ENCODE measurements around the gene MTA3.

The MTA3 gene

GRCh38 chr2:42768706-42769256, 200.3 kb downstream of the MTA3 start:
- Histone ChIP-seq H3K9ac (ENCODE audit: low read depth, low read length) (no peak overlapping the region), H3K9me3 (ENCODE audit: control insufficient read depth, insufficient read depth, low read length) (no peaks in the 10 kb centered on the region), H3K4me1 (ENCODE audit: insufficient read depth, low read length) (peaks cover 4% of the 10 kb centered on the region; the same call in 1 of the 2 replicates), H3K36me3 (ENCODE audit: insufficient read depth, low read length) (no peaks in the 10 kb centered on the region)

- no peaks in the 10 kb centered on the region for H3K36me3 ChIP-seq (ENCODE audit: insufficient read depth, low read length)
- no peaks in the 10 kb centered on the region for H3K9me3 ChIP-seq (ENCODE audit: control insufficient read depth, insufficient read depth, low read length)
- H3K9ac ChIP-seq (ENCODE audit: low read depth, low read length): no peak overlapping the region
- H3K4me1 ChIP-seq (ENCODE audit: insufficient read depth, low read length): peaks cover 8% of the 10 kb centered on the region; the same call in 1 of the 2 replicates
Measured at GRCh38 chr2:42769583-42770287, 201.3 kb downstream of the MTA3 start.

DNA sequence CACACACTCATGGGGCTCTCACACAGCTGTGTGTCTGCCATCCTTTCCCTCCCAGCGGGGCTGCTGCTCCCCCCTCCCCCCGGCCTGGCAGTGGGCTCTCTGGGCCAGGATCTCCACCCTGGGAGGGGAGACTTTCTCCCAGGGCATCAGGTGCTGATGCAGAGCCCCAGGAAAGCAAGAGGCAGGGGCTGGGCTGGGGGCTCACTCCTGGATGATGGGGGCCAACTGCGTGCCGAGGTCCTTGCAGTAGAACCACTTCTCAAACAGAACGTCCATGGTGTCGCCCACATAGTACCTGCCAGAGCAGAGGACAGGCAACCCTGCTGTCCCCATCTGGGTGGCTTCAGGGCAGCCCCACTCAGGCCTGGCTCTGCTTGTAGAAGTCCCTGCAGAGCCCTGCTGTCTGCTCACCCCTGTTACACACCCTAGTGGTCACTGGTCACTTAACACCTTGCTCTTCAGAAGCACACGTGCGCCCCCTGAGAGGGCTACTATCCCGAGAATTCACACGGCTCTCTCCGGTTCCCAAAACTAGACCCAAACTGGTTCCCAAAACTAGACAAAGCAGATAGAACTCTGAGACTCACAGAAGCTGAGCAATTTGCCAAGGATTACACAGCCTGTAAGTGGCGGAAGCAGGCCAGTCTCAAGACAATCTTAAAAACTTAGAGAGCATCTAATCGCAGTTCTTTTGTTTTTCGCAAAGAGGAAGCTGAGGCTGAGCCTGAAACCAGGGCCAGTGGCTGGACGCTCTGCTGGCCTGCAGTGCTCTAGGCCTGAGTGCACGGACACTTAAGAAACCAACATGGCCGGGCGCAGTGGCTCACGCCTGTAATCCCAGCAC, 202.1 kb downstream of the MTA3 start:
- H3K4me1 ChIP-seq (ENCODE audit: insufficient read depth, low read length): peaks cover 8% of the 10 kb centered on the region; the same call in 1 of the 2 replicates
- no peaks in the 10 kb centered on the region for H3K9me3 ChIP-seq (ENCODE audit: control insufficient read depth, insufficient read depth, low read length)
- no peak overlapping the region for H3K9ac ChIP-seq (ENCODE audit: low read depth, low read length)
- H3K36me3 ChIP-seq (ENCODE audit: insufficient read depth, low read length): no peaks in the 10 kb centered on the region

GRCh38 chr2:42771546-42772153, 203.2 kb downstream of the MTA3 start:
- Histone ChIP-seq H3K9me3 (ENCODE audit: control insufficient read depth, insufficient read depth, low read length) (no peaks in the 10 kb centered on the region), H3K36me3 (ENCODE audit: insufficient read depth, low read length) (no peaks in the 10 kb centered on the region), H3K9ac (ENCODE audit: low read depth, low read length) (no peak overlapping the region), H3K4me1 (ENCODE audit: insufficient read depth, low read length) (peaks cover 8% of the 10 kb centered on the region; the same call in 1 of the 2 replicates)

DNA sequence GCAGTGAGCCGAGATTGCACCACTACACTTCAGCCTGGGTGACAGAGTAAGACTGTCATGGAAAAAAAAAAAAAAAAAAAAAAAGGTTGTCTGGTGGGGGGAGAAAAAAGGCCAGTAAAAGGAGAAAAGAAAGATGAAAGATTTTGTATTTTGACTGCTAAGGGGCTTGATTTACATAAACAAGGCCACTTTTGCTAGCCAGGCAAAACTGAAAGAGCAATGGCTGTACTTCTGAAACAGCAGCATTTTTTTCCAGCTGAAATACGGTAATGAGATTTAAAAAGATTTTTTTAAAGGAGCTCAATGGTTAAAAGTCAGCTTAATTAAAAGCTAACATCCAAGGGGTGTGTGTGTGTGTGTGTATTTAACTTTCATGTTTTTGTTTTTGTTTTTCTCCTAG, 206.8 kb downstream of the MTA3 start:
- Histone ChIP-seq H3K4me1 (ENCODE audit: insufficient read depth, low read length) (peaks cover 8% of the 10 kb centered on the region; the same call in 1 of the 2 replicates), H3K9me3 (ENCODE audit: control insufficient read depth, insufficient read depth, low read length) (peaks cover 2% of the 10 kb centered on the region; the same call in 1 of the 2 replicates), H3K36me3 (ENCODE audit: insufficient read depth, low read length) (no peaks in the 10 kb centered on the region), H3K9ac (ENCODE audit: low read depth, low read length) (no peak overlapping the region)

- peaks cover 8% of the 10 kb centered on the region; the same call in 1 of the 2 replicates for H3K4me1 ChIP-seq (ENCODE audit: insufficient read depth, low read length)
- no peaks in the 10 kb centered on the region for H3K36me3 ChIP-seq (ENCODE audit: insufficient read depth, low read length)
- H3K9ac ChIP-seq (ENCODE audit: low read depth, low read length): no peak overlapping the region
- peaks cover 2% of the 10 kb centered on the region; the same call in 1 of the 2 replicates for H3K9me3 ChIP-seq (ENCODE audit: control insufficient read depth, insufficient read depth, low read length)
Measured at GRCh38 chr2:42775810-42776209, 207.4 kb downstream of the MTA3 start.

- H3K9ac ChIP-seq (ENCODE audit: low read depth, low read length): no peak overlapping the region
- peaks cover 5% of the 10 kb centered on the region for H3K9me3 ChIP-seq (ENCODE audit: control insufficient read depth, insufficient read depth, low read length)
- H3K36me3 ChIP-seq (ENCODE audit: insufficient read depth, low read length): no peaks in the 10 kb centered on the region
- H3K4me1 ChIP-seq (ENCODE audit: insufficient read depth, low read length): peaks cover 6% of the 10 kb centered on the region; the same call in 1 of the 2 replicates
Measured at GRCh38 chr2:42777883-42778805, 209.7 kb downstream of the MTA3 start.

DNA sequence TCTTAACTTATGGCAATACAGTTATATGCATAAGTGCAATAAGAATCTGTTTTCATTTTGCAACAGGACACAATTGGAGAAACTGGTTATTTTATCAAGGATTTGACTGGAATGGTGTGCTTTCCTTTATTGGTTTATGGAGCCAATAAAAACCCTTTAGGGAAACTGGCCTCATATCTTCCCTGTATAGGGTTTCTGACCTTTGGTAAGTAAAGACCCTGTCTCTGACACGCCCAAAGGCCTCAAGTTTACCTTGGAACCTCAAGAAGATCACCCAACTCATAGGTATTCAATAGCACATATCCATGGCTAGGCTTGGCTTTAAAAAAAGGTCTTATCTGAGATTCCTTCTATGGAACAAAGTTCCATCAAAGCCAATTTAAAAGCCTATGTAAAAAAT, 212.7 kb downstream of the MTA3 start:
- Histone ChIP-seq H3K9me3 (ENCODE audit: control insufficient read depth, insufficient read depth, low read length) (peaks cover 5% of the 10 kb centered on the region), H3K9ac (ENCODE audit: low read depth, low read length) (no peak overlapping the region), H3K36me3 (ENCODE audit: insufficient read depth, low read length) (no peaks in the 10 kb centered on the region), H3K4me1 (ENCODE audit: insufficient read depth, low read length) (no peaks in the 10 kb centered on the region)

- Histone ChIP-seq H3K9ac (ENCODE audit: low read depth, low read length) (no peak overlapping the region), H3K36me3 (ENCODE audit: insufficient read depth, low read length) (no peaks in the 10 kb centered on the region), H3K4me1 (ENCODE audit: insufficient read depth, low read length) (no peaks in the 10 kb centered on the region), H3K9me3 (ENCODE audit: control insufficient read depth, insufficient read depth, low read length) (peaks cover 4% of the 10 kb centered on the region)
Measured at GRCh38 chr2:42783511-42783910, 215.1 kb downstream of the MTA3 start.

- no peaks in the 10 kb centered on the region for H3K36me3 ChIP-seq (ENCODE audit: insufficient read depth, low read length)
- H3K9ac ChIP-seq (ENCODE audit: low read depth, low read length): no peak overlapping the region
- H3K9me3 ChIP-seq (ENCODE audit: control insufficient read depth, insufficient read depth, low read length): peaks cover 3% of the 10 kb centered on the region
- no peaks in the 10 kb centered on the region for H3K4me1 ChIP-seq (ENCODE audit: insufficient read depth, low read length)
Measured at GRCh38 chr2:42784204-42784880, 215.9 kb downstream of the MTA3 start.

GRCh38 chr2:42786561-42787345, 218.3 kb downstream of the MTA3 start:
- H3K9ac ChIP-seq (ENCODE audit: low read depth, low read length): no peak overlapping the region
- H3K4me1 ChIP-seq (ENCODE audit: insufficient read depth, low read length): no peaks in the 10 kb centered on the region

DNA sequence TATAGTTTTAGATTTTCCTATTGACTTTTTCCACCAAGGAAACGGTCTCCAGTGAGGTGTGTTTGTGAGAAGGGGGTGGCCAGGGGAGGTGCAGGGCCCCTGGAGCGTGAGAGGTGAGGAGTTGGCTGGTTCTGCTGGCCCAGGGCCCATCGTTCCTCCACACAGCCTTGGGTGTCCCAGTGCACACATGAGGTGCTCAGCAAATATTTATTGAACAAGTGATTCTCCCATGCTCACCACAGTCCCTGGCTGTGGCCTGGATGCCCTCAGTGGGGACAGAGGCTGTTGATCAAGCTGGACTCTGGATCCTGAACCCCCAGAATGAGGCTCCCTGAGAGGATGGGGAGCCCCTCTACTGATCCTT, 219.0 kb downstream of the MTA3 start:
- no peaks in the 10 kb centered on the region for H3K36me3 ChIP-seq (ENCODE audit: insufficient read depth, low read length)
- no peak overlapping the region for H3K9ac ChIP-seq (ENCODE audit: low read depth, low read length)
- no peaks in the 10 kb centered on the region for H3K9me3 ChIP-seq (ENCODE audit: control insufficient read depth, insufficient read depth, low read length)
- H3K4me1 ChIP-seq (ENCODE audit: insufficient read depth, low read length): no peaks in the 10 kb centered on the region

More at GRCh38 chr2:42786561-42787345, 218.3 kb downstream of the MTA3 start:
- Histone ChIP-seq H3K36me3 (ENCODE audit: insufficient read depth, low read length) (no peaks in the 10 kb centered on the region), H3K9me3 (ENCODE audit: control insufficient read depth, insufficient read depth, low read length) (no peaks in the 10 kb centered on the region; the same call in 1 of the 2 replicates)
